Muscle layer of duodenum (tissue), 2 donors: ENCODE measurements around the gene TTC33.
"Not testable (repeated sequence)": the region's sequence is repeated elsewhere in the genome, so short reads cannot be mapped to it uniquely, and the experiment has no call there.

Experiments
- H3K27ac ChIP-seq: one replicate; pipeline ENCODE4 v1.7.0; 2013; ENCODE audit warnings: mild to moderate bottlenecking, low read length
- H3K27me3 ChIP-seq: one replicate; pipeline ENCODE4 v1.7.0; 2013; ENCODE audit warnings: low read depth, mild to moderate bottlenecking, control low read depth, low read length
- H3K36me3 ChIP-seq, 2 donors: one replicate each; pipeline ENCODE4 v1.7.0; 2013; ENCODE audit warnings: low read length in 2 of 2, control low read depth in 1 of 2, mild to moderate bottlenecking in 1 of 2; ENCODE audit not compliant: insufficient read depth in 2 of 2, control insufficient read depth in 1 of 2
- H3K4me1 ChIP-seq, 2 donors: one replicate each; pipeline ENCODE4 v1.7.0; 2013; ENCODE audit warnings: low read length in 2 of 2, mild to moderate bottlenecking in 2 of 2, control low read depth in 1 of 2, moderate library complexity in 1 of 2; ENCODE audit not compliant: insufficient read depth in 2 of 2, control insufficient read depth in 1 of 2
- H3K4me3 ChIP-seq, 2 donors: one replicate each; pipeline ENCODE4 v1.7.0; 2013; ENCODE audit warnings: low read length in 2 of 2, low read depth in 1 of 2, mild to moderate bottlenecking in 1 of 2
- H3K9me3 ChIP-seq, 2 donors: one replicate each; pipeline ENCODE4 v1.7.0; 2013; ENCODE audit warnings: low read length in 2 of 2, control low read depth in 1 of 2, mild to moderate bottlenecking in 1 of 2; ENCODE audit not compliant: control insufficient read depth in 1 of 2
- donor health status: healthy.

The TTC33 gene

DNA sequence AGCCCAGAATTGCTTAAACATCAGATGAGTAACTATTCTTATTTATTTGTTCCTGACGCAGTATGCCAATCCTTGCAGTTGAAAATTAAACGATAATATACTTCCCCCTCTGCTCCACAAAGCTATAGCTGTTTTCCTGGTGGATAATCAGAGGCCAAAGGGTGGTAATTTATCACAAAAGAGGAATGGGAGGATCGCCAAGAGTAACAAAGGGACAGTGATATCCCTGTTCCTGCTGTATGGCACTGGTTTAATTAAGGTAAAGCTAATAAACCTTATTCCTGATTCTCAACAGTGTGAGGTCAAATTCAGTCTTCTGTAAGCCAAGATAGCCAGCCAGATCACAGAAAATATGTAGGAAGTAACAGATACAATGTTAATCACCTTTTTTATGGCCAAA is 109.5 kb downstream of the TTC33 start:
- H3K27me3 ChIP-seq, result no peaks in the 10 kb centered on the region
- no peak overlapping the region for H3K27ac ChIP-seq
- no peaks in the 10 kb centered on the region for H3K9me3 ChIP-seq
- H3K4me1 ChIP-seq, result peaks cover 0 to 3% of the 10 kb centered on the region in 2 donors
- no peaks in the 10 kb centered on the region for H3K36me3 ChIP-seq
- H3K4me3 ChIP-seq, result no peak overlapping the region

- H3K4me1 ChIP-seq, H3K36me3 ChIP-seq, H3K27me3 ChIP-seq, H3K27ac ChIP-seq, H3K9me3 ChIP-seq, H3K4me3 ChIP-seq: not testable (repeated sequence)
Observed at GRCh38 chr5:40639531-40639930, 116.2 kb downstream of the TTC33 start.

GRCh38 chr5:40634593-40634992 is 121.2 kb downstream of the TTC33 start:
- Histone ChIP-seq H3K9me3 (peaks cover 0 to 5% of the 10 kb centered on the region in 2 donors), H3K4me3 (no peak overlapping the region), H3K4me1 (no peaks in the 10 kb centered on the region), H3K27ac (no peak overlapping the region), H3K27me3 (no peaks in the 10 kb centered on the region), H3K36me3 (no peaks in the 10 kb centered on the region)

- Histone ChIP-seq H3K36me3 (no peaks in the 10 kb centered on the region), H3K4me3 (no peak overlapping the region), H3K4me1 (no peaks in the 10 kb centered on the region), H3K9me3 (peaks cover 0 to 5% of the 10 kb centered on the region in 2 donors), H3K27ac (no peak overlapping the region), H3K27me3 (no peaks in the 10 kb centered on the region)
Observed at GRCh38 chr5:40634154-40634553, 121.6 kb downstream of the TTC33 start.

DNA sequence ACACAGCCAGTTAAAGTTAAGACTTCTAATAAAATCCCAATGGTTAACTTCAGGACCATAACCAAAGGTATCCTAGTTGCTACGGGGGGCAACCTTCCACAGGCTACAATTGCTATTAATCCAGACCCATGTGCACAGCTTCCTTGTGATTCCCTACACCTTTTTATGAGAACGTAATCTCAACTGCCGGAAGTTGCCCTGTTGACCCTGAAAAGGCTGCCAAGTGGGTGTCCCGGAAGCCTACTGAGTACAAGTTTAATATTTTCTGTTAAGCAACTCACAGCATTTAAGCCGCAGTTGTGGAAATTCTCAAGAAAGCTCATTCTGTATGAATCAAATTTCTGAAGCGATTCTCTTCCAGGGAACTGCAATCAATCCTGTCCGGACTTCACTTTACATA is 124.5 kb downstream of the TTC33 start:
- H3K27ac ChIP-seq, result no peak overlapping the region
- no peaks in the 10 kb centered on the region for H3K27me3 ChIP-seq
- no peaks in the 10 kb centered on the region for H3K4me1 ChIP-seq
- no peak overlapping the region for H3K4me3 ChIP-seq
- H3K9me3 ChIP-seq, result no peaks in the 10 kb centered on the region
- no peaks in the 10 kb centered on the region for H3K36me3 ChIP-seq

GRCh38 chr5:40630126-40630525 is 125.6 kb downstream of the TTC33 start:
- Histone ChIP-seq H3K27me3 (no peaks in the 10 kb centered on the region), H3K4me1 (no peaks in the 10 kb centered on the region), H3K4me3 (no peak overlapping the region)

GRCh38 chr5:40628407-40628806 is 127.4 kb downstream of the TTC33 start:
- Histone ChIP-seq H3K4me1 (no peaks in the 10 kb centered on the region), H3K27ac (no peak overlapping the region)

More at GRCh38 chr5:40630126-40630525, 125.6 kb downstream of the TTC33 start:
- no peaks in the 10 kb centered on the region for H3K36me3 ChIP-seq
- H3K27ac ChIP-seq, result no peak overlapping the region
- H3K9me3 ChIP-seq, result no peaks in the 10 kb centered on the region

GRCh38 chr5:40627706-40628105 is 128.1 kb downstream of the TTC33 start:
- H3K27me3 ChIP-seq, result no peaks in the 10 kb centered on the region
- H3K27ac ChIP-seq, result no peak overlapping the region
- H3K4me1 ChIP-seq, result no peaks in the 10 kb centered on the region
- H3K4me3 ChIP-seq, result no peak overlapping the region
- no peaks in the 10 kb centered on the region for H3K9me3 ChIP-seq
- no peaks in the 10 kb centered on the region for H3K36me3 ChIP-seq

More at GRCh38 chr5:40628407-40628806, 127.4 kb downstream of the TTC33 start:
- no peaks in the 10 kb centered on the region for H3K9me3 ChIP-seq
- no peak overlapping the region for H3K4me3 ChIP-seq
- no peaks in the 10 kb centered on the region for H3K36me3 ChIP-seq
- no peaks in the 10 kb centered on the region for H3K27me3 ChIP-seq

GRCh38 chr5:40626801-40627200 is 129.0 kb downstream of the TTC33 start:
- H3K4me3 ChIP-seq, result no peak overlapping the region
- no peak overlapping the region for H3K27ac ChIP-seq
- H3K9me3 ChIP-seq, result no peaks in the 10 kb centered on the region
- no peaks in the 10 kb centered on the region for H3K36me3 ChIP-seq
- H3K27me3 ChIP-seq, result no peaks in the 10 kb centered on the region
- no peaks in the 10 kb centered on the region for H3K4me1 ChIP-seq

DNA sequence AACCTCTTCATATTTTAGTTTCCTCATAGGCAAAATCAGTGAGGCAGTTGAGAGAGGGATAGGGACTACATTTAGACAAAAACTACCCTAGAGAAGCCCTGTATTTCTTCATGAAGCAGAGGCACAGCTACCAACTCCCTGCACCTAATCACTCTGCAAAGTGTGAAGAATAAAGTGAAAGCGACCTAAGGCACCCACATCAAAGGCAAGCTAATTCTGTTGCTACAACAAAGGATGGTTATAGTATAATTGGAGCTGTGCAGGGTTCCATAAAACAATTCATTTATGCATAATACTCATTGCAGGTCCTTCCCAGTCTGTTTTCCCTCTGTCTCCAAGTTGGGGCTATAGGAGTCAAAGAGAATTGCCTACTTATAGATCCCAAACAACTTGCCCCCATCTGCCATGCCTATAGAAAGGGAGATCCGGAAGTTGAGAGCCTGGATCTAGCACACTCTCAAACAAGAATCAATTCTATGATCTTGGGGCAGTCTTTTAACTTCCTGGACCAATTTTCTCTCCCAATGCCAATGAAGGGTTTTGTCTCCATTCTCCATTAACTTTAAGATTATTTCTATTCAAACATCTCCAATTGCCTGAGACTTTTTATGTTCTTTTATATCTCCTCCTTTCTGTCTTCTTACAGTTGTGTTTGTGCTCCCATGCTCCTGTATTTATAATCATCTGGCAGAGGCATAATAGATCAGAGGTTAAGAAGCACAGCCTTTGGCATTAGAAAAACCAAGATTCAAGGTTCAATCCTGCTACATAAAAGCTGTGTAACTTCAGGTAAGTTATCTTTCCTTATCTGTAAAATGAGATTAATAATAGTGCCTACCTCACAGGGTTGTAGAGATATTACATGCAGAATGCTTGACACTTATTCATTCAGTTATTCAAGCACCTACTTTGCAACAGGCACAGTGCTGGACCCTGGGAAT is 132.0 kb downstream of the TTC33 start:
- Histone ChIP-seq H3K27me3 (no peaks in the 10 kb centered on the region), H3K9me3 (no peaks in the 10 kb centered on the region), H3K27ac (no peak overlapping the region), H3K36me3 (no peaks in the 10 kb centered on the region), H3K4me1 (no peaks in the 10 kb centered on the region), H3K4me3 (no peak overlapping the region)

DNA sequence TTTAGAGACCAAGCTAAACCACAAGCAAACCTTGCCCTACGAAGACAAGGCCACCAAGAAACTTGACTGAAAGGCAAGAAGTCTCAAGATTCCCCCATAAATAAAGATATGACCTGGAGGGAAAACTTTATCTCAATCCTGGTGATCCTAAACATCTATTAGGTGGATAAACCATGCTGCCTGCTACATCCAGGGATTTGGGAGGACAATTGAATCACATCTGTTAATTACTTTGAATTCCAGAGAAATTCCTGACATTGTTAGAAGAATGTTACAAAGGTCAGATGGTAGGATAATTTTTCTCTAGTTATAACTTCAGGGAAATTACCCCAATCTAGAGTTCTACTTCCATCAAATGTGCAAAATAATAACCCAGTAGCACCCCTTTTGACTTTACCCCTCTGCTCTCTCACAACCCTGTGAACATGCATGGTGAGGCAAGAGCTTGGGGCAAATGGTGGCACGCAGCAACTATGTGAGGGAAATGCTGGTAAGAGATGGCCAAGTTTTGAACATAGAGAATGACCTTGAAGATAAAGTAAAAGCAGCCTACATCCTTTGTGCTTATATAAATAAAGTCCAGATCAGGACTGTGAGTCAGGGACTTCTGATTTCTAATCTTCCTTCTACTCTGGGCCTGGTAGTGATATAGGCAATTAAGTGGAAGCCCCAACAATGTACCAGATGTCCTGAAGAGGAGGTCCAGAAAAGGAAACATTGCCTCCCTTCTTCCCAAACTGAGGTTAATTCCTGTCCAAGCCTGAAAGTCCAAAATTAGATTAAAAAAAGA is 133.1 kb downstream of the TTC33 start:
- Histone ChIP-seq H3K4me3 (no peak overlapping the region), H3K36me3 (no peaks in the 10 kb centered on the region), H3K4me1 (no peaks in the 10 kb centered on the region), H3K9me3 (no peaks in the 10 kb centered on the region), H3K27me3 (no peaks in the 10 kb centered on the region), H3K27ac (no peak overlapping the region)
